Left lung (tissue), 10 donors: ENCODE data around the gene OR1I1. TPM values are rescaled to one million over a fixed set of nuclear protein-coding genes. Genes with fewer than 3 reads are reported as not detected.

Experiments used
- ATAC-seq: fragments of 200-7000 bp; cut with Tn5 transposase; one replicate; pipeline ENCODE4 v1.9.1; 2020; ENCODE audit warnings: moderate library complexity
- DNase-seq, 4 donors: peaks; one replicate each; pipeline ENCODE4 v3.0.0-alpha.2; 2013 to 2020
- H3K27ac ChIP-seq, 2 donors: fragments of 200-600 bp; sonication (generic) in 1 of 2; one replicate each; pipeline versions ENCODE4 v1.5.0 to v1.8.0; 2020 to 2021
- H3K27me3 ChIP-seq, 2 donors: fragments of 200-600 bp; sonication (generic) in 1 of 2; one replicate each; pipeline versions ENCODE4 v1.5.0 to v1.8.0; 2020 to 2021
- H3K36me3 ChIP-seq, 2 donors: fragments of 200-600 bp; sonication (generic) in 1 of 2; one replicate each; pipeline versions ENCODE4 v1.5.0 to v1.8.0; 2020 to 2021
- H3K4me1 ChIP-seq, 2 donors: fragments of 200-600 bp; one replicate each; pipeline ENCODE4 v1.8.0; 2021
- H3K4me3 ChIP-seq, 2 donors: fragments of 200-600 bp; sonication (generic) in 1 of 2; one replicate each; pipeline versions ENCODE4 v1.5.0 to v1.8.0; 2020 to 2021; ENCODE audit warnings: mild to moderate bottlenecking in 1 of 2
- H3K9me3 ChIP-seq, 2 donors: fragments of 200-600 bp; sonication (generic) in 1 of 2; one replicate each; pipeline versions ENCODE4 v1.5.0 to v1.8.0; 2020 to 2021
- CTCF ChIP-seq, 2 donors: fragments of 200-600 bp; sonication (generic) in 1 of 2; IDR thresholded peaks; one replicate each; pipeline versions ENCODE4 v1.5.0 to v1.8.0; 2021; ENCODE audit warnings: antibody characterized with exemption in 2 of 2
- intact Hi-C, 2 donors: fragments of 100-400 bp; cut with DNase I; formaldehyde crosslinking; loops; one replicate each; pipeline versions ENCODE4 v1.11.2 to v1.14.2; 2022
- polyA plus RNA-seq, 6 donors: library from polyadenylated mRNA; unstranded; fragments of 120-200 nt; gene quantifications; one replicate each; pipeline ENCODE4 v1.2.1, GENCODE V29; 2013; ENCODE audit not compliant: insufficient read length in 6 of 6
- total RNA-seq, 2 donors: library from RNA; stranded (reverse); fragmentation: NEBNext Ultra II Directional; extraction: Animal tissue kit (Norgen Biotek cat#: 25700); gene quantifications; one replicate each; pipeline ENCODE4 v1.2.1, GENCODE V29; 2021
- donor health status: DM: no; HTN: yes; CAD: no.
- donor health status: DM: no; HTN: no; CAD: no.

Gene OR1I1
- total and polyA plus RNA-seq, 8 donors, result 0.07 to 0.14 (median 0.09) TPM; not detected in 2

- no peak for TF ChIP-seq CTCF (IDR thresholded peaks at IDR 0.05)
- DNase-seq (no peak), ATAC-seq (no peak)
- no peaks in the 10 kb centered on the region for H3K36me3 ChIP-seq
- H3K27me3 ChIP-seq, result peaks cover 4 to 20% of the 10 kb centered on the region in 2 donors
- H3K27ac ChIP-seq, result no peak overlapping the region
- H3K4me3 ChIP-seq, result no peak overlapping the region
- no peaks in the 10 kb centered on the region for H3K9me3 ChIP-seq
- H3K4me1 ChIP-seq, result no peaks in the 10 kb centered on the region
- intact Hi-C loops, result no loop called here
Measured at GRCh38 chr19:15042826-15043225, 39.2 kb upstream of the OR1I1 start.

GRCh38 chr19:15045506-15045905, 36.5 kb upstream of the OR1I1 start:
- Histone ChIP-seq H3K27ac (no peak overlapping the region), H3K27me3 (peaks cover 4 to 16% of the 10 kb centered on the region in 2 donors), H3K9me3 (no peaks in the 10 kb centered on the region), H3K4me3 (no peak overlapping the region), H3K4me1 (no peaks in the 10 kb centered on the region), H3K36me3 (no peaks in the 10 kb centered on the region)
- ATAC-seq (no peak), DNase-seq (peak in 2 of 4 donors; percentile 70 to 79)
- TF ChIP-seq CTCF (IDR thresholded peaks at IDR 0.05), result no peak
- intact Hi-C loops, result no loop called here

GRCh38 chr19:15047680-15048079, 34.3 kb upstream of the OR1I1 start:
- Histone ChIP-seq H3K9me3 (no peaks in the 10 kb centered on the region), H3K4me1 (no peaks in the 10 kb centered on the region), H3K27me3 (peaks cover 4 to 22% of the 10 kb centered on the region in 2 donors), H3K4me3 (no peak overlapping the region), H3K36me3 (no peaks in the 10 kb centered on the region), H3K27ac (no peak overlapping the region)
- DNase-seq (no peak), ATAC-seq (no peak)
- intact Hi-C loops, result no loop called here
- no peak for TF ChIP-seq CTCF (IDR thresholded peaks at IDR 0.05)

- Histone ChIP-seq H3K4me3 (no peak overlapping the region), H3K27ac (no peak overlapping the region), H3K9me3 (no peaks in the 10 kb centered on the region), H3K36me3 (no peaks in the 10 kb centered on the region), H3K27me3 (peaks cover 4 to 22% of the 10 kb centered on the region in 2 donors), H3K4me1 (no peaks in the 10 kb centered on the region)
- ATAC-seq, result no peak
- no peak for DNase-seq
- intact Hi-C loops, result no loop called here
- TF ChIP-seq CTCF (IDR thresholded peaks at IDR 0.05), result no peak
Measured at GRCh38 chr19:15048128-15048527, 33.9 kb upstream of the OR1I1 start.

- Histone ChIP-seq H3K27ac (no peak within 1 kb of the TSS), H3K9me3 (no peaks in the 10 kb centered on the region), H3K4me1 (no peaks in the 10 kb centered on the region), H3K27me3 (peaks cover 4 to 22% of the 10 kb centered on the region in 2 donors), H3K36me3 (no peaks in the 10 kb centered on the region), H3K4me3 (no peak within 1 kb of the TSS)
- ATAC-seq, result no peak
- no peak for DNase-seq
- intact Hi-C loops, result no loop called here
- no peak for TF ChIP-seq CTCF (IDR thresholded peaks at IDR 0.05)
Measured at GRCh38 chr19:15048885-15049541, 33.0 kb upstream of the OR1I1 start, which contains the start of gene CASP14. Gene CASP14, plus strand, starts transcription at chr19:15049480. Its CDS starts 2,772 bp downstream, at chr19:15052252.
